ENCODE data around the gene CKB.
A peak's percentile ranks its signal among the peaks of the same experiment; 100 is the strongest.

CKB gene

GRCh38 chr14:103562179-103562428 is 39.5 kb upstream of the CKB start:
- Histone ChIP-seq H3K79me2 (ENCODE audit: insufficient read depth, low read length) (peaks cover 91% of the 10 kb centered on the region), H2AFZ (ENCODE audit: low read depth, low read length, severe bottlenecking) (peak overlapping the region; percentile 87)
- no peak for TF ChIP-seq EZH2phosphoT487 (conservative IDR thresholded peaks at IDR 0.05; ENCODE audit: low read length)
- no peak for TF ChIP-seq CTCF (IDR thresholded peaks at IDR 0.05; ENCODE audit: insufficient read depth, low read length, poor library complexity, severe bottlenecking)

GRCh38 chr14:103561381-103562178 is 39.0 kb upstream of the CKB start:
- peaks cover 19% of the 10 kb centered on the region; the same call in 1 of the 2 replicates for H4K20me1 ChIP-seq (ENCODE audit: low read depth, low read length)
- H2AFZ ChIP-seq (ENCODE audit: low read depth, low read length, severe bottlenecking): peak overlapping the region; percentile 87
- H3K27ac ChIP-seq (ENCODE audit: low read depth, low read length): peak overlapping the region; percentile 85

More at GRCh38 chr14:103562179-103562428, 39.5 kb upstream of the CKB start:
- H3K9ac ChIP-seq (ENCODE audit: low read length): peak overlapping the region; percentile 98
- H3K36me3 ChIP-seq (ENCODE audit: low read length): peaks cover 13% of the 10 kb centered on the region
- H3K4me2 ChIP-seq (ENCODE audit: low read depth, low read length, poor library complexity, severe bottlenecking): peak overlapping the region; percentile 99
- H4K20me1 ChIP-seq (ENCODE audit: low read depth, low read length): peaks cover 19% of the 10 kb centered on the region; the same call in 1 of the 2 replicates
- no peaks in the 10 kb centered on the region for H3K9me2 ChIP-seq (replicated peaks; ENCODE audit: insufficient read depth, low read length)
- H3K27me3 ChIP-seq (ENCODE audit: low read length): no peaks in the 10 kb centered on the region
- no peaks in the 10 kb centered on the region for H3K9me3 ChIP-seq (ENCODE audit: insufficient read depth, low read length)
- peak overlapping the region; percentile 85 for H3K27ac ChIP-seq (ENCODE audit: low read depth, low read length)
- H3F3A ChIP-seq (ENCODE audit: insufficient read depth): peaks cover 8% of the 10 kb centered on the region; the same call in 1 of the 2 replicates
- H3K4me3 ChIP-seq (ENCODE audit: insufficient read depth, low read length, poor library complexity, severe bottlenecking): peak overlapping the region; percentile 95

GRCh38 chr14:103560691-103561090 is 38.1 kb upstream of the CKB start:
- Histone ChIP-seq H3K4me2 (ENCODE audit: low read depth, low read length, poor library complexity, severe bottlenecking) (peak overlapping the region; percentile 99), H3F3A (ENCODE audit: insufficient read depth) (peaks cover 13% of the 10 kb centered on the region; the same call in 1 of the 2 replicates), H3K9ac (ENCODE audit: low read length) (peak overlapping the region; percentile 98), H3K79me2 (ENCODE audit: insufficient read depth, low read length) (peaks cover 87% of the 10 kb centered on the region), H2AFZ (ENCODE audit: low read depth, low read length, severe bottlenecking) (no peak overlapping the region), H3K4me3 (ENCODE audit: insufficient read depth, low read length, poor library complexity, severe bottlenecking) (peak overlapping the region; percentile 95), H3K27me3 (ENCODE audit: low read length) (no peaks in the 10 kb centered on the region), H3K9me2 (replicated peaks; ENCODE audit: insufficient read depth, low read length) (no peaks in the 10 kb centered on the region), H4K20me1 (ENCODE audit: low read depth, low read length) (peaks cover 19% of the 10 kb centered on the region; the same call in 1 of the 2 replicates), H3K9me3 (ENCODE audit: insufficient read depth, low read length) (no peaks in the 10 kb centered on the region), H3K36me3 (ENCODE audit: low read length) (peaks cover 13% of the 10 kb centered on the region), H3K27ac (ENCODE audit: low read depth, low read length) (no peak overlapping the region)
- TF ChIP-seq CTCF (IDR thresholded peaks at IDR 0.05; ENCODE audit: insufficient read depth, low read length, poor library complexity, severe bottlenecking) (no peak), EZH2phosphoT487 (conservative IDR thresholded peaks at IDR 0.05; ENCODE audit: low read length) (no peak)

More at GRCh38 chr14:103561381-103562178, 39.0 kb upstream of the CKB start:
- H3K4me2 ChIP-seq (ENCODE audit: low read depth, low read length, poor library complexity, severe bottlenecking): peak overlapping the region; percentile 99
- TF ChIP-seq EZH2phosphoT487 (conservative IDR thresholded peaks at IDR 0.05; ENCODE audit: low read length) (no peak), CTCF (IDR thresholded peaks at IDR 0.05; ENCODE audit: insufficient read depth, low read length, poor library complexity, severe bottlenecking) (no peak)
- no peaks in the 10 kb centered on the region for H3K27me3 ChIP-seq (ENCODE audit: low read length)
- H3K36me3 ChIP-seq (ENCODE audit: low read length): peaks cover 13% of the 10 kb centered on the region
- no peaks in the 10 kb centered on the region for H3K9me2 ChIP-seq (replicated peaks; ENCODE audit: insufficient read depth, low read length)
- peak overlapping the region; percentile 98 for H3K9ac ChIP-seq (ENCODE audit: low read length)
- peak overlapping the region; percentile 95 for H3K4me3 ChIP-seq (ENCODE audit: insufficient read depth, low read length, poor library complexity, severe bottlenecking)
- peaks cover 92% of the 10 kb centered on the region for H3K79me2 ChIP-seq (ENCODE audit: insufficient read depth, low read length)
- H3K9me3 ChIP-seq (ENCODE audit: insufficient read depth, low read length): no peaks in the 10 kb centered on the region
- peaks cover 13% of the 10 kb centered on the region; the same call in 1 of the 2 replicates for H3F3A ChIP-seq (ENCODE audit: insufficient read depth)

Data from SU-DHL-6 (cell line).